Fibroblast of skin of right quadriceps (primary cell): ENCODE results near the gene LAIR2.

ENCODE experiments used
- DNase-seq: peaks from one replicate; pipeline ENCODE4 v3.0.0-alpha.2; 2013

The LAIR2 gene, protein sequence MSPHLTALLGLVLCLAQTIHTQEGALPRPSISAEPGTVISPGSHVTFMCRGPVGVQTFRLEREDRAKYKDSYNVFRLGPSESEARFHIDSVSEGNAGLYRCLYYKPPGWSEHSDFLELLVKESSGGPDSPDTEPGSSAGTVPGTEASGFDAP

DNA sequence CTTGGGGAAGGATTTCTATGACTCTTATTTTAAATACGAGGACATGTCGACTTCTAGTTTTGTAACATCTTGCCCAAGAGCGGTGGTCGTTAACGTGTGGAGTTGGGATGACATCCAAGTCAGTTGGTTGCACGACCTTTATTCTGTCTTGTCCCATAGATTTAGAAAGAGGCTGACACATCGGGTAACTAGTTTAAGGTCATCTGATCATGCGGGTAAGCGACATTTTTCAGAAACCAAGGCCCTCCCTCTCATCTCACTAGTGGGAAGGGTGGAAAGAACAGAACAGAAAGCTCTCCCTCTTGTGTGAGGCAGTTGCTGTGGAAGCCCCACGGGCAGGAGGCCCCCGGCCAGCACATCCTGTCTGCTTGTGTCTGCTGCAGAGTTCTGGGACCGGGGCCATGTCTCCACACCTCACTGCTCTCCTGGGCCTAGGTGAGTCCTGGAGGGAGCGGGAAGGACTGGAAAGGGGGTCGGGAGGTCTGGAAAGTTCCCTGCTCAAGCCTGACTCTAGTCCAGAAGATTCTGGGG, at the start of gene LAIR2:
TSS of gene LAIR2 (plus strand) at position 314 of the 531 bp plus-strand sequence. CDS start at position 402, 88 bp downstream.
- DNase-seq: no peak

DNA sequence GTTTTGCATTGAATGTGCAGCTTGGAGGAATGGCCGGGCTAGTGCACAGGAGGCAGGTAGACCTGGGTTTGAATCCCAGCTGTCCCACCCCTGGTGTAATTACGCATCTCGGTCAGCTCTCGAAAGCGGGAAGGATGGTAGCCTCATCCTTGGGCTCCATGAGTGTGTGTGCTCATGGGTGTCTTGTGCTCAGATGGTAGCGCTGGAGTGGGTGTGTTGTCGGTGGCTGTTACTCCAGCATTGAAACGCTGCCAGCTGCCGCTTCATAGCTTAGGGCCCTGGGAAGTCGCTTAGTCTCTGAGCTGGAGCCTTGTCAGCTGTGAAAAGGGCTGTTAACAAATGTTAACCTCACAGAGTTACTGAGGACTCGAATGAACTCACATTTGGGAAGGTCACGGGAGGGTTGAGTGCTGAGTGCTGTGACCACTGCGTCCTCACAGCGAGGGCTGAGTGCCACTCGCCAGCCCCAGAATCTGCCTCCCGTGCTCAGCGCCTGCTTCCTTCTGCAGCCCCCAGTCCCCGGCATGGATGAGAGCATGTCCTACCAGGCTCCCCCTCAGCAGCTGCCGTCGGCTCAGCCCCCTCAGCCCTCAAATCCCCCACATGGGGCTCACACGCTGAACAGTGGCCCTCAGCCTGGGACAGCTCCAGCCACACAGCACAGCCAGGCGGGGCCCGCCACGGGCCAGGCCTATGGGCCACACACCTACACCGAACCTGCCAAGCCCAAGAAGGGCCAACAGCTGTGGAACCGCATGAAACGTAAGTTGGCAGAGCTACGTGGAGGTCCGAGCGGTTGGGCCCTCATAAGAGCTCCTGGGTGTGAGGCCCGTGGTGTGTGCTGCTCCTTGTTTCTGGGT, 48.5 kb upstream of the LAIR2 start:
- DNase-seq: no peak

DNA sequence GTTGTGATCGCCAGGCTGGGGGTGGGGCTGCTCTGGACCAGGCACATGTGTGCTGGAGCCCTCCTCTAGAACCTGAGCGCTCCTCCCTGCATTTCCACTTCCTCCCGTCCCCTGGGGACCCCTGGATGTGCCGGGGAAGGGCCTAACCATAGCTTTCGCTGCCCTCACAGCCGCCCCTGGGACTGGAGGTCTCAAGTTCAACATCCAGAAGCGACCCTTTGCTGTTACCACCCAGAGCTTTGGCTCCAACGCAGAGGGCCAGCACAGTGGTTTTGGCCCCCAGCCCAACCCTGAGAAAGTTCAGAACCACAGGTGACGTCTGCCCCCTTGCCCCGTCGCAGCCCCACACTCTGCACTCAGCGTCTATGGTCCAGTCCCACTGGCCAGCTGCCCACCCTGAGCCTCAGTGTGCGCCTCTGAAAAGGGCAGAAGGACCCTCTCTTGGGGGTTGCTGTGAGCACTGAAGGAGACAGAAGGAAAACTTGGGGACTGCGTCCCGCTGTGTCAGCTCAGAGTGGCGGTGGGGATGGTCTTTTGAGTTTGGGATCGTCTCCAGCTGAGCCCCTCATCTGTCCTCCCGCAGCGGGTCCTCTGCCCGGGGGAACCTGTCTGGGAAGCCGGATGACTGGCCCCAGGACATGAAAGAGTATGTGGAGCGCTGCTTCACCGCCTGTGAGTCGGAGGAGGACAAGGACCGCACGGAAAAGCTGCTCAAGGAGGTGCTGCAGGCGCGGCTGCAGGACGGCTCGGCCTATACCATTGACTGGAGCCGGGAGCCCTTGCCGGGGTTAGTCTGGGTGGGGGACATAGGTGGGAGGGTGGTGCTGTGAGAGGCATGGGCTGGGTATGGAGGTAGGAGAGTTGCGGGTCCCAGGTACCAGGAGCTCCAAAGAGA, 47.6 kb upstream of the LAIR2 start:
- DNase-seq: no peak

DNA sequence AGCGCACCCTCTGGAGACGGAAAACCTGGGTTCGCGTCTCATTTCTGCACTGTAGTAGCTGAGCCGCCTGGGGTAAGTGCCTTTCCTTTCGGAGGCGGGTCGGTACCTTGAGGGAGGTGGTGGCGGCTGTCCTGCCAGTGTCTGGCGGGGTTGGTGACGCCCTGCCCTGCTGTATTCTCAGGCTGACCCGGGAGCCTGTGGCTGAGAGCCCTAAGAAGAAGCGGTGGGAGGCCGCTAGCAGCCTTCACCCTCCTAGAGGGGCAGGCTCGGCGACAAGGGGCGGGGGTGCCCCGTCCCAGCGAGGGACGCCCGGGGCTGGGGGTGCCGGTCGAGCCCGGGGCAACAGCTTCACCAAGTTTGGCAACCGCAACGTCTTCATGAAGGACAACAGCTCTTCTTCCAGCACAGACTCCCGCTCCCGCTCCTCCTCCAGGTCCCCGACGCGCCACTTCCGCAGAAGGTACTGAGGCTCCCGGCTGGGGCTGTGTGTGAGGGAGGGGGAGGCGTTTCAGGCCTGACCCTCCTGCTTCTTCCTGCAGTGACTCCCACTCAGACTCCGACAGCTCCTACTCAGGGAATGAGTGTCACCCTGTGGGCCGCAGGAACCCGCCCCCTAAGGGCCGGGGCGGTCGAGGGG, 46.7 kb upstream of the LAIR2 start:
- no peak for DNase-seq

DNA sequence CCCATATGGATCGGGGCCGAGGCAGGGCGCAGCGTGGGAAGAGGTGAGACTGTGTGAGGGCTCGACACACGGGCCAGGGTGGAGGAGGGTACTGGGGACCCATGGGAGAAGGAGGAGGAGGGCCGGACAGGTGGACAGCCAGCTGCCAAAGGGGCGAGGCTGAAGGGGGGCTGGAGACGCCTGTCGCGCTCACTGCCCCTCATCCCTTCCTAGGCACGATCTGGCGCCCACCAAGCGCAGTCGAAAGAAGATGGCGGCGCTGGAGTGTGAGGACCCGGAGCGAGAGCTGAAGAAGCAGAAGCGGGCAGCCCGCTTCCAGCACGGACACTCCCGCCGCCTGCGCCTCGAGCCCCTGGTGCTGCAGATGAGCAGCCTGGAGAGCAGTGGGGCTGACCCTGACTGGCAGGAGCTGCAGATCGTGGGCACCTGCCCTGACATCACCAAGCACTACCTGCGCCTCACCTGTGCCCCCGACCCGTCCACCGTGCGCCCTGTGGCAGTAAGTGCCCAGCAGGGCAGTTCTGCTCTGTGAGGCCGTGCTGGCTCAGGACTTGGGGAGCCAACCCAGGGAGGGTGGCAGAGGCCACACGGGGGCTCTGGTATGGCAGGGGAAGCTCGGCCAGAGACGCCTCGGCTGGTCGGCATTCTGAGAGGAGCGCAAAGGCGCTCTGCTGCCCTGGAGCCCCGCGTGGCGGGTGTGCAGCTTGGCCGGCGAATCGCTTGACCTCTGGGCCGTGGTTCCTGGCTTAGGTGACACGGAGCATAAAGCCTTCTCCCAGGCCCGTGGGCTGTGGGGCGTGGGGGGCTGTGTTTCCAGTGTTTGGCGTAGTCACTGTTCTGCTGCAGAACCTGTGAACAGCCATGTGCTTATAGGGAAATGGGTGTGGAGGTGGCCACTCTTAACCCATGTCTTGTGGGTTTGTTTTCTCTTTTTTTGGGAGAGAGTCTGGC, 45.9 kb upstream of the LAIR2 start:
- no peak for DNase-seq

DNA sequence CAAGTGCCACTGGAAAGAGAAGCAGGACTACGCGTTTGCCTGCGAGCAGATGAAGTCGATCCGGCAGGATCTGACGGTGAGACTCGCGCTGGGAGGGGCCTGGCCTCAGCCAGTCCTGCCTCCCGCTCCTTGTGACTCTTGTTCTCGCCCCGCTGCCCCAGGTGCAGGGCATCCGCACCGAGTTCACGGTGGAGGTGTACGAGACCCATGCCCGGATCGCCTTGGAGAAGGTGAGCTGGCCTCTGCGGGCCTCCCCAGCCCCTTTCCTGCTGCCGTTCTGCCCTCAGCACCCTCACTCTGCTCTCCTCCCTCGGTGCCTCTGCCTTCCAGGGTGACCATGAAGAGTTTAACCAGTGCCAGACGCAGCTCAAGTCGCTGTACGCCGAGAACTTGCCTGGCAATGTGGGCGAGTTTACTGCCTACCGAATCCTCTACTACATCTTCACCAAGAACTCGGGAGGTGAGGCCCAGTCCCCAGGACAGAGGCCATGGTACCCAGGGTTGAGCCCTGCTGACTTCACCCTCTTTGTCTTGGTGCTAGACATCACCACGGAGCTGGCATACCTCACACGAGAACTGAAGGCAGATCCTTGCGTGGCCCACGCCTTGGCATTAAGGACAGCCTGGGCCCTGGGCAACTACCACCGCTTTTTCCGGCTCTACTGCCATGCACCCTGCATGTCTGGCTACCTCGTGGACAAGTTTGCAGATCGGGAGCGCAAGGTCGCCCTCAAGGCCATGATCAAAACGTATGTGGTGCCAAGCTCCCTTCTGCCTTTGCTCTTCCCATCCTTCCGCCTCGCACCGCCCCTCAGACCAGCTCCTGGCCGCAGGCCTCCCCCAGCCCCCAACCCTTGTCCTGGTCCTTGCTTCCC, 44.6 kb upstream of the LAIR2 start:
- DNase-seq: no peak

DNA sequence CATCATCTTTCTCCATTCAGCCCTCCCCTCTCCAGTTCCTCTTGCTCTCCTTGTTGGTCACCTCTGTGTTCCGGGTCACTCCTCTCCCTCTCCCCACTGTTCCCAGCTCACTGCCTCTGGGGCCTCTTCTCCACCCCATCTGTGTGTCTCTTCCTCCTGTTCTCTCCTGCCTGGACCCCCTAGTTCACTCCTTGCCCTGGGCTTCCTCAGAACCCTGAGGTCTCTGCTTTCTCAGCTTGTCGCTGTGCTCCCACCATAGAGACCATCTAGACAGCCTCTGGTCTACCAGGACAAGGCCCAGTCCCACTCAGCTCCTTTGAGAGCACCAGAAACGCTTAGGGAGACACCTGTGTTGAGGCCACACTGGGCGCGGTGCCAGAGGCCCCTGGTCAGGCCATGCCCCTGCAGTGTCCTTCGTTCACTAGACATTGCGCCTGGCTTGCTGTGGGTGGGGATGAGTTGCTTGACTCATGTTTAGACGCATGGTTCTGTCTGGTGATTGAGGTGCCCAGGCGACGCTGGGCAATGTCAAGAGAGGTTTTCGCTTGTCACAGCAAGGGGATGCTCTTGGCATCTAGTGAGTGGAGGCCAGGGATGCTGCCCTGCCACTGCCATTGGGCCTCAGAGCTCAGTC, 43.9 kb upstream of the LAIR2 start:
- no peak for DNase-seq

DNA sequence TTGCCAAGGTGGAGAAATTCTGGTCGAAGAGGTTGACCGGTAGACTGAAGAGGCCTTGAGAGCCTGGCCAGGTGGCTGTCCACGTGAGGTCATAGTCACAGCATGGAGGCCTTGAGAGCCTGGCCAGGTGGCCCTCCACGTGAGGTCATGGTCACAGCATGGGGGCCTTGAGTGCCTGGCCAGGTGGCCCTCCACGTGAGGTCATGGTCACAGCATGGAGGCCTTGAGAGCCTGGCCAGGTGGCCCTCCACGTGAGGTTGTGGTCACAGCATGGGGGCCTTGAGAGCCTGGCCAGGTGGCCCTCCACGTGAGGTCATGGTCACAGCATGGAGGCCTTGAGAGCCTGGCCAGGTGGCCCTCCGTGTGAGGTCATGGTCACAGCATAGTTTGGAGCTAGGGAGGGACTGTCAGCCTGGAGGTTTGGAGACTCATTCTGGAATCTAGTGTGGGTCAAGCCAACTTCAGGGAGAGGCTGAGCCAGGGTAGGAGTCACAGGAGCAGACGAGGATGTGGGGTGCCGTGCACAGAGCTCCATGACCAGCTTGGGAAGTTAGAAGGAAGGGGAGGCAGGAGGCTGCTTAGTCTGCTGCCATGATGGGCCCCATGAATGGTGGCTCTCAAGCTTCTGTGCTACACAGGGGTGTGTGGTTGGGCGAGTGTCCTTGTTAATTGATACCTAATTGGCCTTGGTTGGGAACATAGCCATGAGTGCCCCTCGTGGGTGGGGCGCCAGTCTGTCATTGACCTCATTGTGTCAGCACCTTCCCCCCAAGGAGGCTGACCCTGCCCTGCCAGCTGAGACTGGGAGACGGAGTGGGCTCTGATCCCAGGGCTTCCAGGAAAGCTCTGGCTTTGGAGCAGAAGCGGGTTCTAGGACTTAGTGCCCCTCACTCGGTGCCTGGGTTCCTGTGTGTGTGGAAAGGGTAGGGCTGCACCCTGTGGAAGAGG, 43.1 kb upstream of the LAIR2 start:
- no peak for DNase-seq

DNA sequence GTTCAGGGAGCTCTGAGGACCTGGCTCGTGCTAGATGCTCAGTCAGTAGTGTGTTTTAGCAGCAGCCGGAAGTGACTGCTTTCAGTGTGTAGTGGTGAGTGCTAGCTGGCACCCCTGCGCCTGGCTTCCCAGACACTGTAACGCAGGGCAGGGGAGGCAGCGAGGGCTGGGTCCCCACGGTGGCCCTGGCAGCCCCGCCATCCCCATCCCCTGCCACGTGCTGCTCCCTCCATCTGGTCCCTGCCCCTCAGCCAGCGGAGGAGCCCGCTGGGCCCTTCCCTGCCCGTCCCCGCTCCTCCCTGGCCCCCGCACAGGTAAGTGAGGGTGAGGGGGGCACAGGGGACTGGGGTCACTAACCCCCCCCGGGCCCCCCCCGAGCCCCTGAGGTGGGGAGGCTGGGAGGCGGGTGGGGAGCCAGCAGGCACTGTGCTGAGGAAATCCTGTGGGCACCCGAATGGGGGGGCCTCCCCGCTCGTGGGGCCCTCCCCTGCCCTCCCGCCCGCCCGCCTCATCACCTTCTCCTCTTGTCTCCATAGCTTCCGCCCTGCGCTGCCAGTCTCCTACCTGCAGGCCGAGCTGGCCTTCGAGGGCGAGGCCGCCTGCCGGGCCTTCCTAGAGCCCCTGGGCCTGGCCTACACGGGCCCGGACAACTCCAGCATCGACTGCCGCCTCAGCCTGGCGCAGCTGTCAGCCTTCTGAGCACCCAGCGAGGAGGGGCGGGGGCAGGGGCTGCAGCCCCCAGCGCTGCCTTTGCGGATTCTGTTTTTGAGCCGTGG, 42.2 kb upstream of the LAIR2 start:
- no peak for DNase-seq

DNA sequence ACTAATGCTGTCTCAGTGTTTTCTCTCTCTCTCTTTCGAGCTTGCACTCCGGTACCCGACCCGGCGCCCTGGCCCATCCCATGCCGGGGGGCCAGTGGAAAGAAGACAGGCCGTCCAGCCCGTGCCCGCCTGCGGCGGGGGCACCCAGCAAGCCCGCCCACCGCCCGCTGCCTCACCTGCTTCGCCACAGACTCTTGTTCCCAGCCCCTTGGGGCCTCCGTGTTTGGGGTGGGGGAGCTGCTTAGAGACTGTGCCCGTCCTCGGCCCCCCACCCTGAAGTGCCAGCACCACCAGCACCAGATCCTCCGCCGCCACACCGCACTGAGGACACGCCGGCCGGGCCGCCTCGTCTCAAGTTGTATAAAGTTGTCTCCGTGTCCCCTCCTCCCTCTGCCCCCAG, 41.4 kb upstream of the LAIR2 start:
- DNase-seq: no peak

DNA sequence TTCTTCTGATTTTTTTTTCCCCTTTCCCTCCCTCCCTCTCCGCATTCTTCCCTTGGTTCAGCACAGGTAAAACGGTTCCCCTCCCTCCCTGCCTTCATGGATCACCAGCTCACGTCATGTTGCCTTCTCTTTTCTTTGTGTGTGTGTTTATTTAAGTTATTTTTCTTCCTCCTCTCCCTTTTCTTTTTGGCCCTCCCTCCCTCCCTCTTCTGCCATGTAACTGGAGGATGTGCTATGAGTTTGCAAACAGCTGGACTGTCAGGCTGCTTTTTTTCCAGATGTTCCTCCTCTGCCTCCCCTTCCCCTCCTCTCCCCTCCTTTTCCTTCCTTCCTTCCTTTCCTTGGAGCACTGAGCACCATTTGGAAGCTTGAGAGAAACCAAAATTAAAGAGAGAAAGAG, 41.0 kb upstream of the LAIR2 start:
- DNase-seq: no peak

DNA sequence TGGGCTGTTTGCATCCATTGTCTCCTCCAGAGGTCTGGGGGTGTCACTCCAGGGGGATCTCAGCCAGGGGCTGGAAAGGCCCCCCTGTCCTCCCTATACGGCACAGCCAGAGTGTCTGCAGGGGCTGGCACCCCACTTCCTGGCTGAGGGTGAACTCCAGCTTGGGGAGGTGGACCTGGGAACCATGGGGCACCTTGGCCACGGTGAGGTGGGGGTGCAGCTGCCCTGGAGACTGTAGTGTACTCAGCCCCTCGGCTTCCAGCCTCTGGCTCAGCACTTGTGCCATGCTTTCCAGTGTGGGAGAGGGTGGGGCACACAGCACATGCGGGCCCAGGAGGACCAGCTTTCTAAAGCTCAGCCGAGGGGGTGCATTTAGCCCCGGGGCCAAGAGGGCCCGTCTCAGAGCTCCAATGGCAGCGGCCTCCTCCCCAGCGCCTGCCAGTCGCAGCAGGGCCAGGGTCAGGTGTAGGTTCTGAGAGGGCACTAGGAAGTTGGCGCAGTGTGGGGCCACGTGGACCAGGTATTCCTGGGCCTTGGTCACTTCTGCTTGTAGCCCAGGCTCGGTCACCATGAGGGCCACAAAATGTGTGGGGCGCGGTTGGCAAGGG, 40.5 kb upstream of the LAIR2 start:
- DNase-seq: no peak

DNA sequence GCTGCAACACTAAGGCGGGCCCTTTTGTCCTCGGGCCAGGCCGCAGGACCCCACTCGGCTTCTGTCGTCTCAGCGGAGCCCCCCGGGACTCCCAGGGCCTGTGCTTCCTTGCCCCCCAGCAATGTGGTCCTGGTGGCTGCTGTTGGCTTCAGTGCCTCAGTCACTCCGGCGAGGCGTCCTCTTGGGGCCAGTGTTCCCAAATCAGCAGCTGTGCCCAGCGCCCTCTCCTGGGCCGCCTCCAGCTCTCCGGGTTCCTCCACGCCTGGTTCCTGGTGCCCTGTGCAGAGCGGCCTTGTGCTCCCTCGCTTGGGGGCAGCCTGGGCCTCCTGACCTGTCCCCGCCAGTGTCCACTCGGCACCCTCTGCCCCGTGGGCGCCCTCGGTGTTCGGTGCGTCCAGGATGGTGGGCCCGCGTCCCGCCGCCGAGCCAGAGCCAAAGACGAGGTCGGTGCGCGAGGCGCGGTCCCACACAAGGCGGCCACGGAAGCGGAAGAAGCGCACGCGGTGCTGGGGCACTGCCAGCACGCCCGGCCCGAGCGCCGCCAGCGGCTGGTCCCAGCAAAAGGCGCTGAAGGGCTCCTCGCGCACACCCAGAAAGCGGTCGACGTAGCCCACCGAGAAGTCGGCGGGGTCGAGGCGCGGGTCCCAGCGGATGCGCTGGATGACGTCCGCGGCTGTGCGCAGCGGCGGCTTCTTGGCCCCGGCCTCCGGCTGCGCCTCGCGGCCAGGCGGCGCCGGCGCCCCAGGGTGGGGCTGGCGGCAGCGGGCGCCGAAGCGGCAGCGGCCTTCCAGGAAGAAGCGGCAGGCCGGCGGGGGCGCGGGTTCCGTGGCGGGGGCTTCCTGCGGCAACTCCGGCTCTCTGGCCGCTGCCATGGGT, 39.7 kb upstream of the LAIR2 start:
- peak; percentile 79 for DNase-seq

DNA sequence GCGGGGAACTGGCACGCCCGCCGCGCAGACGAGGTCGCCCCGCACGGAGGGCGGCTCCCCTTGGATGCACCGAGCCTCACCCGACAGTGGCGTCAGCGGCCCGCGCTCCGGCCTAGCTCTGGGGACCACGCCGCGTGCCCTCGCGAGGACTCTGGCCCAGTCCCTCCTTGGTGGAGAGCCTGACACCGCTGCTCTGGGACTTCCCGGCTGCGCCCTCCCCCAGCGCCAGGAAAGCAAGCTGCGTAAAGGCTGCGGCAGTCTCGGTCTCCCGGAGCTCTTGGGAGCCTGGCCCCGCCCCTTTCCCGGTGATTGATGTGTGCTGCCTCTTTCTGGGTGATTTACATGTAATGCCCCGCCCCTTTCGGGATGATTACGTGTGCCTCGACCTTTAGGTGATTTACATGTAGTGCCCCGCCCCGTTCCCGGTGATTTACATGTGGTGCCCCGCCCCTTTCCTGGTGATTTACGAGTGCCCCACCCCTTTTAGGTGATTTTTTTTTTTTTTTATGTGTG, 39.0 kb upstream of the LAIR2 start, which contains the start of gene LENG9:
TSS of gene LENG9 (minus strand) at position 248 of the 513 bp plus-strand sequence. CDS start 252 bp downstream, outside the sequence.
- DNase-seq: peak; percentile 99

DNA sequence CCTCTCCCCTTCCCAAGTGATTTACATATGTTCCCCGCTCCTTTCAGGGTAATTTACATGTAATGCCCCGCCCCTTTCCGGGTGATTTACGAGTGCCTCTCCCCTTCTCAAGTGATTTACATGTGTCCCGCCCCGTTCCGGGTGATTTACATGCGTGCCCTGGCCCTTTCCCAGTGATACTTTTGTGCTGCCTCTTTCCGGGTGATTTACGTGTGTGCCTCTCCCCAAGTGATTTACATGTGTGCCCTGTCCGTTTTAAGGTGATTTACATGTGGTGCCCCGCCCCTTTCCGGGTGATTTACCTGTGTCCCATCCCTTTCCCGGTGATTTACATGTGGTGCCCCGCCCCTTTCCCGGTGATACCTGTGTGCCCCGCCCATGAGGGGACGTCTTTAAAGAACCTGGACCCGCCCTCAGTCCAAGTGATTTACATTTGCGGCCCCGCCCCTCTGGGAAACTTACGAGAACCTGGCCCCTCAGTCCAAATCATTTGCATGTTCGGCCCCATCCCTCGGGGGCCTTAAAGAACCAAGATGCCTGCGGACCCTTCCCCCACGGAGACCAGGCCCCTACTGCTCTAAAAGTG, 38.5 kb upstream of the LAIR2 start:
- peak; percentile 78 for DNase-seq
